HG03103 (cell line): ENCODE results near the gene GPT2.

Experiments
- ATAC-seq: cut with Tn5 transposase; IDR thresholded peaks from one replicate; pipeline ENCODE4 v1.9.1; 2021; ENCODE audit warnings: low read depth; ENCODE audit not compliant: unreplicated experiment

Gene GPT2

DNA sequence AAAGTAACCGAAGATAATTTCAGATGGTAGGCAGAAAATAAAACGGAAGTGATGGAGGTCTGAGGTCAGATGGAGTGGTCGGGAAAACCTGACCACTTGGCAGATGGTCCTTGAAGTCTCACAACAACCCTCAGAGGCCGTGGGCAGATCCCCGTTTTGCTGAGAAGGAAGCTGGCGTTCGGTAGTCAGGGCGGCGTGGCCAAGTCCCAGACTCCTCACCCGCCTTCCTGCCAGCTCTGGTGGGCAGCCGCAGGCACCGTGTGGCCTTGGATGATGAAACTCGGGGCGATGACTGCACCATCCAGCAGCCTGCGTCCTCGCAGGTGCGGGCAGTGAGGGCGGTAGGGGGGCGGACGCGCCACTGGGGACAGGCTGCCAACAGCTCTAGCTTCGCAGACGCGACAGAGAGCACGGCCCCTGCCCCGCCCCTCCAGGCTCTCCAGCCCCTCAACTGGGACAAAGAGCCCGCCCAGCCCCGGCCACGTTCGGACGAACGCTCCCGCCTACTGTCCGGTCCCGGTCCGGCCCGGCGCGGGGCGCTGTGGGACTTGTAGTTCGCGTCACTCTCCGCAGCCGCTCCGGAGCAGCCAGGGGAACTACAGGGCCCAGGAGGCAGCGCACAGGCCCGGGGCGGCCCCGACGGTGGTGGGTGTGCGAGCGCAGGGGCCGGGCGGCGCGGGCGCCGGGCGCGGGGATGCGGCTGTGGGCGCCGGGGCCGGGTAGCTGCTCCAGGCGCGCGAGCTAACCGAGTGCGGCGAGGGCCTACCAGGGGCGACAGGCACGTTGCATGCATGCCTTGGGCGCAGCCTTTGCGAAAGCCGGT, at the start of gene GPT2:
GPT2 (plus strand) TSS at position 673 of the 823 bp plus-strand sequence. CDS start 354 bp downstream, outside the sequence.
- ATAC-seq: peak; percentile 95

GRCh38 chr16:46836534-46837530, 47.3 kb upstream of the GPT2 start:
- ATAC-seq: no peak

DNA sequence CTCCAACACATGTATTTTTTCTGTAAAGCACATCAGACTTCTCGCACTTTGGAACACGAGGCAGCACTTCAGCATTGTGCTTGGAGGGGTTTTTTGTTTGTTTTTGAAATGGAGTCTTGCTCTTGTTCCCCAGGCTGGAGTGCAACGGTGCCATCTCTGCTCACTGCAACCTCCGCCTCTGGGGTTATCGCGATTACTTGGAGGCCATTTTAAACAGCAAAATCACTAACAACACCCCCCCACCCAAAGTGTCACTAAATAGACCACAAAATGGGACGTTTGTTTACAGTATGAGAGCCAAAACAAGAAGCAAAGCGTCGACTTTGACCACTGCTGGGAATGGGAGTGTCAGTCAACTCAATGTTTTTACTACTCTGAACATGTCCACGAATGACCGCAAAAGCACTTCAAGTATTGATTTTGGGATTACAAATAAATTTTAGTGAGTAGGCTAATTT, 44.1 kb upstream of the GPT2 start:
- no peak for ATAC-seq

GRCh38 chr16:46842192-46842895, 41.8 kb upstream of the GPT2 start:
- no peak for ATAC-seq

DNA sequence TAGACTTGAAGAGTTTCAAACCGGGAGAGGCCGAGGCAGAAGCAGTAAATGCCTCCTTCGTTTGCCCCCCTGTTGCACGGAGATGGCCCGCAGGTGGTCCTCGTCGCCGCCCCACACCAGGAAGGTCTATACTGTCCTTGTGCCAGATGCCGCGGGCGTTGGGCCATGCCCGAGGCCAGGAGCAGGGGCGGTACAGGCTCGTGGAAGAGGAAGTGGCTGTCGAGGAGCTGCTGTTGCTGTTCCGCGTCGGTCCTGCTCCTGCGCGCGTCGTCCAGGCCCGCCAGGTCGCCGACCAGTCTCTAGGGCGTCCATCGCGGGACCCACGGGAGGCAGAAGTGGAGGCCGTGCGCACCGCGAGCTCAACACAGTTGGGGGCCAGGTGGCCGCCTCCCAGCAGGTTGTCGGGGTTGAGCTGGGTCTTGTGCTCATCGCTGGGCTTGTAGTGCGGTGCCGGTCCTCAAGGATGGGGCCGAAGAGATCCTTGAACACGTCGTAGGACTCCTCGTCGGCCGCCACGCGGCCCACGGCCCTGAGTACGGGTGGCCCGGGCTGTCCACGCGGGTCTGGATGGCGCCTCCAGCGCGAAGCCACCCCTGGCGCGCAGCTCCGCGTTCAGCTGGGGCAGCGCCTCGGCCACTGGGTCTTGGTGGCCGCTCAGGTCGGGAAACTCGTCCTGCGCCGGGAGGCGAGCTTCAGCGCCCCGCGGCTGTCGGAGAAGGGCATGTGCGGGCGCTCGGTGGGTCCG, 40.1 kb upstream of the GPT2 start:
- ATAC-seq: no peak

- ATAC-seq: no peak
These were observed 39.4 kb upstream of the GPT2 start for GRCh38 chr16:46844771-46845170.

DNA sequence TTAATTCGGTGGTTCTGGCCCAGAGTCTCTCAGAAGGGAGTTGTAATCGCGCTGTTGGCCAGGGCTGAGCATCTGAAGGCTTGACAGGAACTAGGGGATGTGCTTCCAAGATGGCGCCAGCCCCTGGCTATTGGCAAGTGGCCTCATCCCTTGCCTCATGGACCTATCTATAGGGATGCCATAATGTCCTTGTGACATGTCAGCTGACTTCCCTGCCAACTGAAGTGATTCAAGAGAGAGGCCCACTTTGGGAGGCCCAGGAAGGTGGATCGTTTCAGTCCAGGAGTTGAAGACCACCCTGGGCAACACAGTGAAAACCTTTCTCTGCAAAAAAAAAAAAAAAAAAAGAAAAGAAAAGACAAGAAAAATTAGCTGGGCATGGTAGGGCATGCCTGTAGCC, 38.2 kb upstream of the GPT2 start:
- no peak for ATAC-seq

GRCh38 chr16:46848768-46849764, 35.1 kb upstream of the GPT2 start:
- ATAC-seq: no peak

GRCh38 chr16:46850619-46851555, 33.3 kb upstream of the GPT2 start:
- ATAC-seq: no peak

DNA sequence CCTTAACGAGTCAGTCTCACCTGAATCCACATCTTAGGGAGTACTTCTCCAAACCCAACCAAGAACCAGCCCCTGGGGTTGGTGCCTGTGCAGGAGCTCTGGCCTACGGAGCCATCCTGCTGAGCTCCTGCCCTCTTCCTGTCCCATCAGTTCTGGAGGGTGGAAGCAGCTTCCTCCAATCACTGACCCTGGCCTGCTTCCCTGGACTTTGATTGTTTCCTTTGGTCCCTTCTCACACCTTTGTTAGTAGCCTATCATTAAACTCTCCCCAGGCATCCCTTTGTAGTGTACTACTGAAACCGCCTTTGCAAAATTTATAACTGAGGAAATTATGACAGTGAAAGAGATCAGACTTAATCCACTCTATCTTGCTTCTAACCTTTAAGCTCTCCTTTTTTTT, 32.0 kb upstream of the GPT2 start:
- ATAC-seq: no peak

DNA sequence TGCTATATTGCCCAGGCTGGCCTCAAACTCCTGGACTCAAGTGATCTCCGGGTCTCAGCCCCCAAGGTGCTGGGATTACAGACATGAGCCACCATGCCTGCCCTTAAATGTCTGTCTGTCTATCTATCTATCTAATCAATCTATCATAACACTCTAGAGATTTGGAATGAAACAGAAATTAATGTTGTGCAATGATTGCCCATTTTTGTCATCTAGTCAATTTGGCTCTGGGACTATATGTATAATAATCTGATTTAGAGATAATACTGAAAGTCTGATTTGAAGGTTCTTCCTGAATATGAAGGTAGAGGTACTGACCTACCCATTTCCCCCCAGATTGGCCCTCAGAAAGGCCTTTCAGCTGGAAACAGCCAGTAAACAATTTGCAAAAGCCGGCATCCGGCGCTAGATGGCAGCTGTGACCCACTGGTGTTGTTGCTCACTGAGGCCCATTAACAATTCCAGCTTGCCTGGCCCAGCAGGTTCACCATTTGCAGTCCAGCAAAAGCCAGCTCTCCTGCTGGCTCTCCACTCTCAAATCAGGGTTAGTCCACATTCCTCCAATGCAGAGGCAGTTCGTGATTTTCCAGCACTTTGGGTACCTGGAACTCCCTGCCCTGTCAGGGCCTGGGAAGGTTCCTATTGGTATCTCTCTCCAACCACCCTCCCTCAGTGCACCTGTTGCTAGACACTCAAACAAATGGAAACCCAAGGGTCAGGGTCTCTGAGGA, 30.3 kb upstream of the GPT2 start:
- no peak for ATAC-seq

DNA sequence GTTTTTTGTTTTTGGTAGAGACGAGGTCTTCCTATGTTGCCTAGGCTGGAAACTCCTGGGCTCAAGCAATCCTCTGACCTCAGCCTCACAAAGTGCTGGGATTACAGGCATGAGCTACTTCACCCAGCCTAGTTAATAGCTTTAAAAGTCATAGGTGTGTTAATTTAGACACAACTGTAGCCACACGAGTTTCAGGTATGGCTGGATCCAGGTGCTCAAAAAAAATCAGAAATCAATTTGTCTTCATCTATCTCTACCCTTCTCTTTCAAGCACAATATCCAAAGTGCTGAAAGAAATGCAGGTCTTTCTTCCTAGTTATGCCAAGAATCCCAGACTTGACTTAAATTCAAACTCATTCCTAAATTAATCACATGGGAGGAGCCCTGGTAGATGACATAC, 29.3 kb upstream of the GPT2 start:
- ATAC-seq: no peak

- no peak for ATAC-seq
These were observed 28.8 kb upstream of the GPT2 start for GRCh38 chr16:46855389-46855788.

DNA sequence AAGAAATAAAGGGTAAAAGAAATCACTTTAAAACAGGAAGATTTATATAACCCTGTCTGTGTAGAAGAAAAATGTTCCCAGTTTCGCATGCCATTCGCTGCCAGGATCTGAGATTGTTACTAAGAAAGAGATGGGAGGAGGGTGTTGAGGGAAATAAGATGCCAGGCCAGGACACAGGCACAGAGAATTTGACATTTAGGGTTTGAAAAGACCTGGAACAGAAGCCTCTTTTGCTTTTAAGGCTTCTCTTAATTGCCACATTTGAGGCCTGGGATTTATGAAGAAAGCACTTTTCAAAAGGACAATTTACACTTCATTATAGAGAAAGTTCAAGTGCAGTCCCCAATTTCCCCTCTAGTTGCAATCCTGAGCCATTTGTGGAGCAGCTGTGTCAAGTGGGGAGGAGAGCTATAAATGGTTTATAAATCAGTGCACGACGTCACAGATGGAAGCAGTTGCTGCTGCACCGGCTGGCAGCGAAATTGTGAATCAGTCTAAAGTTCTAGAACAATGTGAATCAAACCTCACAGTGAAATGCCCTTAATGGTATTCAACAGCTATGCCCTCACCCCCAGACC, 26.7 kb upstream of the GPT2 start:
- no peak for ATAC-seq

GRCh38 chr16:46858151-46858550, 26.0 kb upstream of the GPT2 start:
- ATAC-seq: no peak

DNA sequence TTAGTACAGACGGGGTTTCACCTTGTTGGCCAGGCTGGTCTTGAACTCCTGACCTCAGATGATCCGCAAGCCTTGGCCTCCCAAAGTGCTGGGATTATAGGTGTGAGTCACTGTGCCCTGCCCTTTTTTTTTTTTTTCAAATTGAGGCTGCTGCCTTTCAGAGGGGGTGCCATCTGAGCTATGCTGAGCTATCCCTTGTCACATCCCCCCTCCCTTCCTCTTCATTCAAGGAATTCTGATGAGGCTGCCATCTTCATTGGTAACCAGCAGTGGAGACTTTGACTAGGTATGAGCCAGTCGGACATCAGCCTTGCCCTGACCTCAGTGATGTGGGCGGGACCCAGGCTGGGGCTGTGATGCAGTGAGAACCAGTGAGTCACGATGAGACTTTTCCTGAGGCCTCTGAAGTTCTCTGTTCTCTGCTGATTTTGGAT, 24.4 kb upstream of the GPT2 start:
- ATAC-seq: no peak
